PC-9 (cell line): ENCODE data around the gene ALOXE3.

Experiments used
- EZH2 ChIP-seq: fragments of 200-600 bp; sonication (generic); IDR thresholded peaks from 2 replicates; pipeline ENCODE4 v1.8.0; 2017; ENCODE audit warnings: antibody characterized with exemption, low read depth
- TF ChIP-seq, protein P1 (sequence below): fragments of 200-600 bp; sonication (generic); conservative IDR thresholded peaks from 2 replicates; pipeline ENCODE4 v1.6.1; 2017; ENCODE audit warnings: mixed run types, antibody characterized with exemption, mild to moderate bottlenecking, moderate library complexity

GRCh38 chr17:8059131-8059530 is 59.2 kb downstream of the ALOXE3 start:
- TF ChIP-seq, protein P1, sequence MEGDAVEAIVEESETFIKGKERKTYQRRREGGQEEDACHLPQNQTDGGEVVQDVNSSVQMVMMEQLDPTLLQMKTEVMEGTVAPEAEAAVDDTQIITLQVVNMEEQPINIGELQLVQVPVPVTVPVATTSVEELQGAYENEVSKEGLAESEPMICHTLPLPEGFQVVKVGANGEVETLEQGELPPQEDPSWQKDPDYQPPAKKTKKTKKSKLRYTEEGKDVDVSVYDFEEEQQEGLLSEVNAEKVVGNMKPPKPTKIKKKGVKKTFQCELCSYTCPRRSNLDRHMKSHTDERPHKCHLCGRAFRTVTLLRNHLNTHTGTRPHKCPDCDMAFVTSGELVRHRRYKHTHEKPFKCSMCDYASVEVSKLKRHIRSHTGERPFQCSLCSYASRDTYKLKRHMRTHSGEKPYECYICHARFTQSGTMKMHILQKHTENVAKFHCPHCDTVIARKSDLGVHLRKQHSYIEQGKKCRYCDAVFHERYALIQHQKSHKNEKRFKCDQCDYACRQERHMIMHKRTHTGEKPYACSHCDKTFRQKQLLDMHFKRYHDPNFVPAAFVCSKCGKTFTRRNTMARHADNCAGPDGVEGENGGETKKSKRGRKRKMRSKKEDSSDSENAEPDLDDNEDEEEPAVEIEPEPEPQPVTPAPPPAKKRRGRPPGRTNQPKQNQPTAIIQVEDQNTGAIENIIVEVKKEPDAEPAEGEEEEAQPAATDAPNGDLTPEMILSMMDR, result no peak
- TF ChIP-seq EZH2, result no peak
